Measurements from ENCODE around the gene FBXL7.

- TF ChIP-seq EZH2 (IDR thresholded peaks at IDR 0.05; ENCODE audit: low read length, missing control alignments) (no peak), CTCF (conservative IDR thresholded peaks at IDR 0.05 in 1 of 2, IDR thresholded peaks at IDR 0.05 in 1 of 2; ENCODE audit: low read depth in 1 of 2, low read length in 2 of 2) (no peak)
These were observed 182.6 kb downstream of the FBXL7 start for GRCh38 chr5:15682566-15682965.

Measured in fibroblast of lung (primary cell).